A673 (cell line): ENCODE results near the gene MED22. TPM values are rescaled to one million over a fixed set of nuclear protein-coding genes. Genes with fewer than 3 reads are reported as not detected.
"Not testable (repeated sequence)": the region's sequence is repeated elsewhere in the genome, so short reads cannot be mapped to it uniquely, and the experiment has no call there.

Experiments used
- BruUV-seq: library from RNA; stranded (reverse); fragments of 400-500 nt; replicated peaks from 2 replicates; lab custom pipeline; 2021; lab: Mats Ljungman, UMichigan
- CTCF ChIA-PET: fragments of 300-600 bp; sonication (Branson Sonifier 250); formaldehyde crosslinking; loops from one replicate; lab custom pipeline; 2022; ENCODE audit warnings: antibody characterized with exemption; lab: Charles Lee
- POLR2A ChIA-PET: fragments of 300-600 bp; sonication (Branson Sonifier 250); formaldehyde crosslinking; loops from one replicate; lab custom pipeline; 2022; ENCODE audit warnings: antibody characterized with exemption; ENCODE audit not compliant: low non-redundant PET; lab: Charles Lee
- DNase-seq: peaks from one replicate; pipeline ENCODE4 v3.0.0-alpha.2; 2015; ENCODE audit warnings: low spot score
- H3K27ac ChIP-seq: fragments of 200-600 bp; sonication (generic); 2 replicates; pipeline ENCODE4 v1.5.1; 2016; ENCODE audit warnings: mixed run types, low read depth, mild to moderate bottlenecking, mixed read lengths, antibody characterized with exemption, low read length; ENCODE audit not compliant: poor library complexity, severe bottlenecking
- H3K27me3 ChIP-seq: fragments of 200-600 bp; sonication (generic); replicated peaks from 2 replicates; pipeline ENCODE4 v1.6.1; 2017; ENCODE audit warnings: mixed run types, low read depth, mild to moderate bottlenecking, mixed read lengths, antibody characterized with exemption, low read length; ENCODE audit not compliant: insufficient read depth, poor library complexity
- H3K36me3 ChIP-seq: fragments of 200-600 bp; sonication (generic); 2 replicates; pipeline ENCODE4 v1.6.1; 2016; ENCODE audit warnings: mixed run types, mild to moderate bottlenecking, mixed read lengths, antibody characterized with exemption, low read length; ENCODE audit not compliant: insufficient read depth, poor library complexity, severe bottlenecking
- H3K4me1 ChIP-seq: fragments of 200-600 bp; sonication (generic); 2 replicates; pipeline ENCODE4 v1.6.1; 2017; ENCODE audit warnings: mixed run types, mild to moderate bottlenecking, mixed read lengths, antibody characterized with exemption, low read length; ENCODE audit not compliant: insufficient read depth, poor library complexity, severe bottlenecking
- H3K4me3 ChIP-seq: fragments of 200-600 bp; sonication (generic); 2 replicates; pipeline ENCODE4 v1.5.1; 2016; ENCODE audit warnings: low read depth, mixed run types, mild to moderate bottlenecking, mixed read lengths, low read length; ENCODE audit not compliant: poor library complexity, severe bottlenecking
- H3K9me3 ChIP-seq: fragments of 200-600 bp; sonication (generic); 2 replicates; pipeline ENCODE4 v1.6.1; 2016; ENCODE audit warnings: mixed run types, low read depth, mild to moderate bottlenecking, mixed read lengths, antibody characterized with exemption, low read length; ENCODE audit not compliant: poor library complexity, severe bottlenecking
- CTCF ChIP-seq: fragments of 300-800, 200-600 bp; sonication (generic); conservative IDR thresholded peaks from 2 replicates; pipeline ENCODE4 v1.5.1; 2017; ENCODE audit warnings: low read depth, mild to moderate bottlenecking, antibody characterized with exemption, low read length, moderate library complexity, mixed read lengths
- EZH2 ChIP-seq: fragments of 200-600 bp; sonication (generic); IDR thresholded peaks from 2 replicates; pipeline ENCODE4 v1.6.1; 2017; ENCODE audit warnings: borderline replicate concordance, low read depth, mild to moderate bottlenecking, mixed read lengths, antibody characterized with exemption, low read length; ENCODE audit not compliant: poor library complexity, severe bottlenecking
- intact Hi-C: fragments of 100-400 bp; cut with micrococcal nuclease; formaldehyde crosslinking; loops from one replicate; pipeline ENCODE4 v1.10.0; 2022; ENCODE audit not compliant: unreplicated experiment
- total RNA-seq: library from RNA; stranded (reverse); gene quantifications from 2 replicates; pipeline ENCODE4 v1.2.3, GENCODE V29; 2021

Gene MED22
- total RNA-seq, 1 experiment from 2014 or later = 46.2 TPM

GRCh38 chr9:133321411-133321935 is 26.5 kb downstream of the MED22 start:
- H3K4me3 ChIP-seq = no peak overlapping the region
- no peaks in the 10 kb centered on the region for H3K9me3 ChIP-seq
- no peak for DNase-seq
- no TSS peak for BruUV-seq
- H3K4me1 ChIP-seq = no peaks in the 10 kb centered on the region
- intact Hi-C loops = no loop called here
- ChIA-PET CTCF (no interaction called here), POLR2A (no interaction called here)
- no peaks in the 10 kb centered on the region for H3K27me3 ChIP-seq
- H3K27ac ChIP-seq = no peak overlapping the region
- TF ChIP-seq CTCF (no peak), EZH2 (no peak)
- no peaks in the 10 kb centered on the region for H3K36me3 ChIP-seq

- CTCF ChIA-PET = no interaction called here
Measured at GRCh38 chr9:133320421-133320881, 27.5 kb downstream of the MED22 start.

GRCh38 chr9:133317551-133317950 is 30.4 kb downstream of the MED22 start:
- CTCF ChIA-PET, POLR2A ChIA-PET, H3K36me3 ChIP-seq, H3K4me3 ChIP-seq, H3K4me1 ChIP-seq, H3K9me3 ChIP-seq, BruUV-seq, H3K27ac ChIP-seq, intact Hi-C loops, DNase-seq, H3K27me3 ChIP-seq: not testable (repeated sequence)

More at GRCh38 chr9:133320421-133320881, 27.5 kb downstream of the MED22 start:
- no peak overlapping the region for H3K4me3 ChIP-seq
- no peaks in the 10 kb centered on the region for H3K27me3 ChIP-seq
- no peak for TF ChIP-seq EZH2
- no peak overlapping the region for H3K27ac ChIP-seq
- BruUV-seq = no TSS peak
- H3K9me3 ChIP-seq = no peaks in the 10 kb centered on the region
- intact Hi-C loops = no loop called here
- POLR2A ChIA-PET = no interaction called here
- DNase-seq = no peak
- H3K4me1 ChIP-seq = no peaks in the 10 kb centered on the region
- H3K36me3 ChIP-seq = no peaks in the 10 kb centered on the region

- intact Hi-C loops = no loop called here
- CTCF ChIA-PET = no interaction called here
- H3K27ac ChIP-seq = no peak overlapping the region
- no TSS peak for BruUV-seq
- TF ChIP-seq EZH2 (no peak), CTCF (no peak)
- DNase-seq = no peak
- H3K4me1 ChIP-seq = no peaks in the 10 kb centered on the region
- no peaks in the 10 kb centered on the region for H3K9me3 ChIP-seq
- POLR2A ChIA-PET = no interaction called here
- H3K36me3 ChIP-seq = no peaks in the 10 kb centered on the region
- no peak overlapping the region for H3K4me3 ChIP-seq
- no peaks in the 10 kb centered on the region for H3K27me3 ChIP-seq
Measured at GRCh38 chr9:133315997-133316396, 31.9 kb downstream of the MED22 start.
